ENCODE results near the gene PPAT. TPM values are rescaled to one million over a fixed set of nuclear protein-coding genes. Genes with fewer than 3 reads are reported as not detected.

Gene PPAT
- total RNA-seq, 1 donor: 8.3 TPM

DNA sequence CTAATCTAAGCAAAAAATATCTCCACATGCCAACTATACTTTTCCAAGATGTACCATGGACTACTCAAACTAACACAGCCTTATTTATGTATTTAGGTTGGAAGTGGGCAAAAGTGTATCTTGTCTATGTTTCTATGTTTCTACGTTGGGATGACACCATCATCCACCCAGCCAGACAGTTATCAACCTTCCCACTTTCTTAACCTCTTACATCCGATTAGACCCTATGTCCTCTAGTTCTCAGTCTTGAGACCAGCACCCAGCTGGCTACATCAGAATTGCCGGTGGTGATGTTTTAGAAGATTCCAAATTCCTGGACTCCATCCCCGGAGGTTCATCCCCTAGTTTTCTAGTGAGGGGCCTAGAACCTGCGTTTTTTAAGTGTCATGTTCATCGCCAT lies 47.1 kb downstream of the PPAT start:
- Histone ChIP-seq H3K4me1 (ENCODE audit: insufficient read depth, low read length) (peaks cover 8% of the 10 kb centered on the region), H4K20me1 (ENCODE audit: insufficient read depth, low read length) (no peaks in the 10 kb centered on the region), H3K27me3 (ENCODE audit: insufficient read depth, low read length) (no peaks in the 10 kb centered on the region), H3K4me3 (ENCODE audit: insufficient read depth, low read length) (peak overlapping the region; percentile 79), H3K36me3 (ENCODE audit: insufficient read depth, low read length) (no peaks in the 10 kb centered on the region), H3K27ac (ENCODE audit: low read depth, low read length) (peak overlapping the region; percentile 96), H3K4me2 (ENCODE audit: insufficient read depth, low read length) (peak overlapping the region; percentile 85), H3K79me2 (ENCODE audit: insufficient read depth, low read length) (peaks cover 45% of the 10 kb centered on the region), H3K9me3 (ENCODE audit: low read depth, low read length) (no peaks in the 10 kb centered on the region), H2AFZ (ENCODE audit: low read length) (peak overlapping the region; percentile 96)
- TF ChIP-seq, protein P1, sequence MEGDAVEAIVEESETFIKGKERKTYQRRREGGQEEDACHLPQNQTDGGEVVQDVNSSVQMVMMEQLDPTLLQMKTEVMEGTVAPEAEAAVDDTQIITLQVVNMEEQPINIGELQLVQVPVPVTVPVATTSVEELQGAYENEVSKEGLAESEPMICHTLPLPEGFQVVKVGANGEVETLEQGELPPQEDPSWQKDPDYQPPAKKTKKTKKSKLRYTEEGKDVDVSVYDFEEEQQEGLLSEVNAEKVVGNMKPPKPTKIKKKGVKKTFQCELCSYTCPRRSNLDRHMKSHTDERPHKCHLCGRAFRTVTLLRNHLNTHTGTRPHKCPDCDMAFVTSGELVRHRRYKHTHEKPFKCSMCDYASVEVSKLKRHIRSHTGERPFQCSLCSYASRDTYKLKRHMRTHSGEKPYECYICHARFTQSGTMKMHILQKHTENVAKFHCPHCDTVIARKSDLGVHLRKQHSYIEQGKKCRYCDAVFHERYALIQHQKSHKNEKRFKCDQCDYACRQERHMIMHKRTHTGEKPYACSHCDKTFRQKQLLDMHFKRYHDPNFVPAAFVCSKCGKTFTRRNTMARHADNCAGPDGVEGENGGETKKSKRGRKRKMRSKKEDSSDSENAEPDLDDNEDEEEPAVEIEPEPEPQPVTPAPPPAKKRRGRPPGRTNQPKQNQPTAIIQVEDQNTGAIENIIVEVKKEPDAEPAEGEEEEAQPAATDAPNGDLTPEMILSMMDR (IDR thresholded peaks at IDR 0.05; ENCODE audit: extremely low read depth, low read depth, low read length): no peak
- DNase-seq (ENCODE audit: insufficient read length, low spot score, missing footprints): no peak

DNA sequence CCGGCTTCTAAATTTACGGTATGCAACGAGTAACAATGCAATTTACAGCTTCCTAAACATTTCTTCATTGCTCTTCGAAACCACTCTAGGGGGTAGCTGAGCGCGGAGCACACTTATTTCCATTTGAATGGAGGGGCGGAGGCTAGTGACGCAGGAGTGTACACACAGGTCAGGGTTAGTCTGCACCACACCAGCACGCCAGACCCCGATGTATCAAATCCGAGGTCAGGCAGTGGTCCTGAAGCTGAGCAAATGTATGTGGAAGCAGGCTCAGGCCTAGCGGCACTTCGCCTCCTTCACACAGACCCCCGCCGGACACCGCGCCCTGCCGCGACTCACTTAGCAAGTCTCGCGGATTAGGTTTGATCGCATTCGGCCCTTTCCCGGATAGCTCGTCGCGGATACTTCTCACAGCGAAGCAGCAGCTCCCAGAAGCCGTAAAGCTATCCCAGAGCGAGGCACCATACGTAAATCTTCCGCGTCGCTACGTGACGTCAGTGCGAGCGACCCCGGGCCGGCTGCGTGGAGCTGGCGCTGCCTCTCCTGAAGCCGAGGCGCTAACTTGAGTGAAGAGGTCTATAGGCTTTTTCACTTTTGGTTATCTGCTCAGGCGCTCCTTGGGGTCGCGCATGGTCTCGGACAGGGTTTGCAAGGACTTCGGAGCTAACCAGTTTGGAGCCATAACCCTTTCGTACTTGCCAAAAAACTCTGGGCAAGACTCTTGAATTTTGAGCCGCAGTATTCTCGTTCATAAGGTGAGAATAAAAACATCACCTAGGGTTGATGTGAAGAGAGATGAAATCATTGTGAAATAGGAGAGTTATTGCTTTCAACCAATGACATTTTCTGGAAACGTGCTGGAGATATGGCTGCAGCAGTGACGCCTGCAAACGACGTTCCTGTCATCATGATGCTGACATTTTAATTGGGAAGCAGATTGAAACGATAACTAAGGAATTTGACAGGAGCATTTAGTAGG lies 48.1 kb downstream of the PPAT start, which contains the start of gene AASDH:
Gene AASDH (minus strand): TSS at position 469 of the 979 bp plus-strand sequence. CDS start 3,192 bp downstream, outside the sequence.
- Histone ChIP-seq H3K4me2 (ENCODE audit: insufficient read depth, low read length) (peak within 1 kb of the TSS; percentile 85), H4K20me1 (ENCODE audit: insufficient read depth, low read length) (no peaks in the 10 kb centered on the region), H3K9me3 (ENCODE audit: low read depth, low read length) (no peaks in the 10 kb centered on the region), H3K36me3 (ENCODE audit: insufficient read depth, low read length) (peaks cover 4% of the 10 kb centered on the region), H3K4me1 (ENCODE audit: insufficient read depth, low read length) (peaks cover 8% of the 10 kb centered on the region), H3K4me3 (ENCODE audit: insufficient read depth, low read length) (peak within 1 kb of the TSS; percentile 79), H3K27me3 (ENCODE audit: insufficient read depth, low read length) (no peaks in the 10 kb centered on the region), H2AFZ (ENCODE audit: low read length) (peak within 1 kb of the TSS; percentile 96), H3K27ac (ENCODE audit: low read depth, low read length) (peak within 1 kb of the TSS; percentile 96), H3K79me2 (ENCODE audit: insufficient read depth, low read length) (peaks cover 45% of the 10 kb centered on the region)
- TF ChIP-seq, protein P1 (IDR thresholded peaks at IDR 0.05; ENCODE audit: extremely low read depth, low read depth, low read length): no peak
- DNase-seq (ENCODE audit: insufficient read length, low spot score, missing footprints): peak; percentile 95

DNA sequence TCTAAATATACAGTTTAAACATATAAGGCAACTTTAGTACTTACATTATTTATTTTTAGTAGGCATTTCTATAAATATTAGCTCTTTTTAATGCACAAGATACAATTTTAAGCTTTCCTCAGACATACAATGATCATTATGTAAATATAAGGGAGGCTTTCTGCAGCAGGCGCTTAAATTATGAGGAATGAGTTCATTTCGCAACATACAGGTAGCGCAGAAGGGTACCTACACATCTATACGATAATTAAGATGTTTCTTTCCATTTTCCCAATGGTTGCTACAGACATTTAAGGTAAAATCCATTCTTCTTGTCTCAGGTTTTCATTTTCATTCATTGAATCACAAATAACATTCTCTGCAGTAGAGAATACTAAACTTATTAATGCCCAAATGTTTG lies 49.3 kb downstream of the PPAT start:
- peaks cover 41% of the 10 kb centered on the region for H3K79me2 ChIP-seq (ENCODE audit: insufficient read depth, low read length)
- peaks cover 8% of the 10 kb centered on the region for H3K4me1 ChIP-seq (ENCODE audit: insufficient read depth, low read length)
- H3K27me3 ChIP-seq (ENCODE audit: insufficient read depth, low read length): no peaks in the 10 kb centered on the region
- peak overlapping the region; percentile 75 for H2AFZ ChIP-seq (ENCODE audit: low read length)
- H4K20me1 ChIP-seq (ENCODE audit: insufficient read depth, low read length): no peaks in the 10 kb centered on the region
- H3K9me3 ChIP-seq (ENCODE audit: low read depth, low read length): no peaks in the 10 kb centered on the region
- peaks cover 5% of the 10 kb centered on the region for H3K36me3 ChIP-seq (ENCODE audit: insufficient read depth, low read length)
- peak overlapping the region; percentile 48 for H3K27ac ChIP-seq (ENCODE audit: low read depth, low read length)
- H3K4me2 ChIP-seq (ENCODE audit: insufficient read depth, low read length): peak overlapping the region; percentile 66
- peak overlapping the region; percentile 79 for H3K4me3 ChIP-seq (ENCODE audit: insufficient read depth, low read length)
- no peak for DNase-seq (ENCODE audit: insufficient read length, low spot score, missing footprints)
- TF ChIP-seq, protein P1 (IDR thresholded peaks at IDR 0.05; ENCODE audit: extremely low read depth, low read depth, low read length): no peak

DNA sequence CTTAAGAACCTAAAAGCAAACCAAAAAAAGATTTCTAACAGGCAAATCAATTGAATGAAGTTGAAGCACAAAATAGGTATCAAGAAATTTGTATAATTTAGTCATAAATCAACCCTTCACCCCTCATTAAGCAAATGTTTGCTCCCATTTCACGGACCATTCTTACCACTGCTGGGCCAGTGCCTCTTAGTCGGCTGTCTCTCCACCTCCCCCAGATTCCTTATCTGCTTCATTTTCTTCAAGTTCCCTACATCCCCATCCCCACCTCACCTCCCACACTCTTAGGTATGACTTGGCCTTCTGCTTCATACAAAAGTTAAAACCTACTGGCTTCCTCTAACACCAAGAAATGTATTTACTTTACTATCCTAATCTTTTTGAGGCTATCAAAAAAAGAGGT lies 60.0 kb downstream of the PPAT start:
- Histone ChIP-seq H3K79me2 (ENCODE audit: insufficient read depth, low read length) (no peaks in the 10 kb centered on the region), H3K4me1 (ENCODE audit: insufficient read depth, low read length) (no peaks in the 10 kb centered on the region), H3K27ac (ENCODE audit: low read depth, low read length) (no peak overlapping the region), H3K27me3 (ENCODE audit: insufficient read depth, low read length) (no peaks in the 10 kb centered on the region), H3K36me3 (ENCODE audit: insufficient read depth, low read length) (no peaks in the 10 kb centered on the region), H3K9me3 (ENCODE audit: low read depth, low read length) (no peaks in the 10 kb centered on the region), H4K20me1 (ENCODE audit: insufficient read depth, low read length) (no peaks in the 10 kb centered on the region), H2AFZ (ENCODE audit: low read length) (no peak overlapping the region), H3K4me3 (ENCODE audit: insufficient read depth, low read length) (no peak overlapping the region), H3K4me2 (ENCODE audit: insufficient read depth, low read length) (no peak overlapping the region)
- no peak for DNase-seq (ENCODE audit: insufficient read length, low spot score, missing footprints)
- TF ChIP-seq, protein P1 (IDR thresholded peaks at IDR 0.05; ENCODE audit: extremely low read depth, low read depth, low read length): no peak
